ENCODE data around the gene ZBTB20.
"Not testable (repeated sequence)": the region's sequence is repeated elsewhere in the genome, so short reads cannot be mapped to it uniquely, and the experiment has no call there.

Gene ZBTB20

DNA sequence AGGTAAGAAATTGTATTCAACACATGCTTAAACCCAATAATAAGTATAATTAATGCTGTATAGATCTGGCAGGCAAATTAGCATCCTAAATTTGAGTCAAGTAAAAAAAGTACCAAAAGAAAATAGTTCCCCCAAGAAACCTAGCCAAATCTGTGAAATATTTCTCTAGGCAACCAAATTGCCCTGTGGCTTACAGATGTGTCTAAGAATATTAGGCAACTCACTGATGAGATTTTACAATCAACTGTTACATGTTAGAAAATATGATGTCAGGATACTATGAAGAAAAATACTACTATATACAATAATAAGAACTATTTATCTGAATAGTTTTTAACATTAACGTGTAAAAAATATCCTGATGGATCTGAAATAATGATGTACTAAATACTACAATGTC lies 456.2 kb downstream of the ZBTB20 start:
- peaks cover 19% of the 10 kb centered on the region for H3K36me3 Mint-ChIP-seq
- H3K4me1 Mint-ChIP-seq = peaks cover 34% of the 10 kb centered on the region
- no peak overlapping the region for H3K27ac Mint-ChIP-seq
- H3K27me3 Mint-ChIP-seq = no peaks in the 10 kb centered on the region
- no peak overlapping the region for H3K4me3 Mint-ChIP-seq
- H3K9me3 Mint-ChIP-seq = no peaks in the 10 kb centered on the region

DNA sequence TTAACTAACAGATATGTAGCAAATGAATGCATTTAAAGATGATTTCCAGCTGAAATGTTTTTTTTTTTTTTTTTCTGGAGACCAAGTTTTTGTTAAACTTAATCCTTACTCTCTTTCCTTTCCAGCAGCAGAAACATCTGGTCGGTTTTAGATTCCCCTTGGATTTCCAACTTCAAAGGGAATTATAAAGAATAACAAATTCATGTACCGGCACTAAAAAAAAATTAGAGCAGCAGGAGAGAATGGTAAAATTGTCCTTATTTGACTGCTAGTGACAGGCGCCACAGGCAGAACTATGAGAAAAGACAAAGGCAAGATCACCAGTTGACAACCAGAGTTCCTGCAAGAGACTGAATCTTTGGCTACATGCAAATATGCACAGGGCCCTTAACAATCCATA lies 459.9 kb downstream of the ZBTB20 start:
- Mint-ChIP-seq H3K4me1 (peaks cover 24% of the 10 kb centered on the region), H3K27me3 (no peaks in the 10 kb centered on the region), H3K27ac (no peak overlapping the region), H3K36me3 (peaks cover 19% of the 10 kb centered on the region), H3K9me3 (no peaks in the 10 kb centered on the region), H3K4me3 (no peak overlapping the region)

DNA sequence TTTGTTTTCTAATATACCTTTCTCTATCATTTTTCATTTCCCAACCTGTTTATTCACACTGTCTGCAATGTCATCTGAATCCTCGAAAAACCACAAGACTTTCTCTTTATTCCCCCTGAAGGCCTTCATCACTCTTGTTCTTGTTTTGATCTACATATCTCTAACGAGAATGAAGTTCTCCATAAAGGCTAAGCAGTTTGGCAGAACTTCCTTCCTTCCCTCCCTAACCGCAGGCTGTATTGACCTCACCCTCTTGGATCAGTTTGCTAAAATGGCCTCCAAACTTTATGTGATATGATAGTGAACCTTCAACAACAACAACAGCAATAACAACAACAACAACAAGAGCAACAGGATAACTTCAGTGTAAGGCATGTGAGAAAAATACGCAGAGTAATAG lies 460.5 kb downstream of the ZBTB20 start:
- Mint-ChIP-seq H3K4me1 (peaks cover 20% of the 10 kb centered on the region), H3K9me3 (no peaks in the 10 kb centered on the region), H3K27ac (no peak overlapping the region), H3K36me3 (peaks cover 17% of the 10 kb centered on the region), H3K4me3 (no peak overlapping the region), H3K27me3 (no peaks in the 10 kb centered on the region)

DNA sequence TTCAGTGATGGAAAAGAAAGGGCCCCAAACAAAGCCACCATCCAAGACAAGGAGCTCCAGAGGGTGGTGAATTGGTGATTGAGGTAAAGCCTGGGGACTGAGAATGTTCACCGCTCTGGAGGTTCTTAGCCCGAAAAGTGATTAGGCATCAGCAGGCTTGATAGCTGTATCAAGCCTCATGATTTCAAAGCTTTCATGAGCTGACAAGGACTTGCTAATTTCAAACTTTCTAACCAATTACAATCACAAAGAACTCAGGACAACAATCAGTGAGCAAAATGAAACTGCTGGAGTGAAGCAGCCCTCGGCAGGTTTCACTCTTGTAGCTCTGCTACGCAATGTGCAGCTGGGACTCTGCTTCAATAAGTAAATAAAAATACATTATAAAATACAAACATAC lies 461.9 kb downstream of the ZBTB20 start:
- no peaks in the 10 kb centered on the region for H3K9me3 Mint-ChIP-seq
- peaks cover 20% of the 10 kb centered on the region for H3K36me3 Mint-ChIP-seq
- peaks cover 20% of the 10 kb centered on the region for H3K4me1 Mint-ChIP-seq
- no peak overlapping the region for H3K4me3 Mint-ChIP-seq
- H3K27ac Mint-ChIP-seq = no peak overlapping the region
- H3K27me3 Mint-ChIP-seq = no peaks in the 10 kb centered on the region

DNA sequence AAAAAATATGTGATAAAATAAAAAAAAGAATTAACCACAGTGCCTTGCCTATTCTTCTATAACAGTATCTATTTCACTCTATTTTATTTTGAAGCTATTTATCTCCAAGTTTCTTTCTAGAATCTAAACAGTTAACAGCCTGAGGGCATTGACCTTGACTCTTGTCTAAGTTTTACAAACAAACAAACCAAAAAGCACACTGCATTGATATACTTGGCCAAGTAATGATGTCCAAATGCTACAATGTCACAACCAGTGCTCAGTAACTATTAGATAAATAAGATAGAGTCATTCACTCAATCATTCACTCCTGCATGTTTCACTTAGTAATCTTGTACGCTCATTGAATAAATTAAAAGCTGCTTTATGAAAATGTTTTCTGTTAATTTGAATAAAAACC lies 466.8 kb downstream of the ZBTB20 start:
- no peaks in the 10 kb centered on the region for H3K9me3 Mint-ChIP-seq
- no peak overlapping the region for H3K27ac Mint-ChIP-seq
- peaks cover 17% of the 10 kb centered on the region for H3K36me3 Mint-ChIP-seq
- H3K4me3 Mint-ChIP-seq = no peak overlapping the region
- H3K4me1 Mint-ChIP-seq = no peaks in the 10 kb centered on the region
- H3K27me3 Mint-ChIP-seq = no peaks in the 10 kb centered on the region

DNA sequence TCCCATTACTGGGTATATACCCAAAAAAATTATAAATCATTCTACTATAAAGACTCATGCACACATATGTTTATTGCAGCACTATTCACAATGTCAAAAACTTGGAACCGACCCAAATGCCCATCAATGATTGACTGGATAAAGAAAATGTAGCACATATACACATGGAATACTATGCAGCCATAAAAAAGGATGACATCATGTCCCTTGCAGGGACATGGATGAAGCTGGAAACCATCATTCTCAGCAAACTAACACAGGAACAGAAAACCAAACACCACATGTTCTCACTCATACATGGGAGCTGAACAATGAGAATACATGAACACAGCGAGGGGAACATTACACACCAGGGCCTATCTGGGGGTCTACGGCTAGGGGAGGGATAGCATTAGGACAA lies 467.3 kb downstream of the ZBTB20 start:
- not testable (repeated sequence) for H3K27me3 Mint-ChIP-seq, H3K9me3 Mint-ChIP-seq, H3K4me1 Mint-ChIP-seq, H3K4me3 Mint-ChIP-seq, H3K27ac Mint-ChIP-seq
- H3K36me3 Mint-ChIP-seq = peaks cover 14% of the 10 kb centered on the region

DNA sequence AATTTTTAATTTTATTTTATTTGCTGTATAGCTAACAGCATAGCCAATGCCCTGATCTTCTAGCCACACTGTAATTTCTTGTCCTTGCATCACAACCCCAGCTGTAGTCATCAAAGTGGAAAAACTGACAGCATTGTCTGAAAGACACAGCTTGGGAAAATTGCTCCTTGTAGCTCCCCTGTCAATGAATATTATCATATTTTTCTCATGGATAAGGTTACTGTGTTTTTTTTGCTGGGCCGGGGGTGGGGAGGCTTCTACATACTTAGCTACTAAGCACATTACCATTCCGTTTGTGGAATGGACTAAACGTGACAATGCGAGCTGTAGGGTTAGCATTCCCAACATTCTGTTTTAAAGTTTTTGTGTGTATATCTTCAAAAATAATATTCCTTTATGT lies 472.0 kb downstream of the ZBTB20 start:
- Mint-ChIP-seq H3K4me1 (peaks cover 5% of the 10 kb centered on the region), H3K9me3 (no peaks in the 10 kb centered on the region), H3K4me3 (no peak overlapping the region), H3K36me3 (peaks cover 10% of the 10 kb centered on the region), H3K27me3 (no peaks in the 10 kb centered on the region), H3K27ac (no peak overlapping the region)

DNA sequence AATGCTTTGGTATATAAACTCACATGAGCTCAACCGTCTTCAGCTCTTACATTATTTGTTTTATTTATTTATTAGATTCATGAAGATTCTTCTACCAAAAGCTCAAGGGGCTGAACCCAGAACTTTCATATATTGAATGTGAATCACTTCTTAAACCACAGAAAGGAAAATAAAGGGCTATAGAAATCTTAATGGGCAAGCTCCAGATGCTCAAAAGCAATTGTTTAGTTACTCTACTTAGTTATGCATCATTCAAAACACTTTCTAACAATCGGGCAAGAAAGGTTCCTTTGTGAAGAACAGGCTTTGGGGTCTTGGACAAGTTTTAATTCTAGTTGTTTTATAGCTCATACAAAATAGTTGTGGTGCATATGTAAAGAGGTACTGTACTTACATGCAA lies 473.1 kb downstream of the ZBTB20 start:
- Mint-ChIP-seq H3K36me3 (peaks cover 4% of the 10 kb centered on the region), H3K27ac (no peak overlapping the region), H3K4me1 (peaks cover 5% of the 10 kb centered on the region), H3K9me3 (no peaks in the 10 kb centered on the region), H3K4me3 (no peak overlapping the region), H3K27me3 (no peaks in the 10 kb centered on the region)

DNA sequence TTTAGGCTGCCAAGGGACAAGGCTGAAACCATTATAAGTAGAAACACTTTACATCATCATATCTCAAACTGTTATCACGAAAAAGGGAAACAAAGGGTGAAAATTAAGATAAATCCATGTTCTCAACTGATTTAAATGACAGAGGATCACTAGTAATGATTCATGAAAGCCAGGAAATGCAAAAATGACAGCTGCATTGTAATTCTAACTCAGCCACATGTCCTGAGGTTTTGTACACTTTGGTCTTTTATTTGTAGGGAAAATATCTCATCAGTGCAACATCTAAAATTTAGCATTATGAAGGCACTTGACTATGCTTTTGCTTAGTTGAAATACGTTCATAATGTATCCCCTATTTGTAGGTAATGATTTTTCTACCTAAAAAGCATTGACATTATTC lies 473.6 kb downstream of the ZBTB20 start:
- peaks cover 4% of the 10 kb centered on the region for H3K36me3 Mint-ChIP-seq
- H3K4me3 Mint-ChIP-seq = no peak overlapping the region
- H3K27me3 Mint-ChIP-seq = no peaks in the 10 kb centered on the region
- H3K9me3 Mint-ChIP-seq = no peaks in the 10 kb centered on the region
- no peak overlapping the region for H3K27ac Mint-ChIP-seq
- peaks cover 5% of the 10 kb centered on the region for H3K4me1 Mint-ChIP-seq

DNA sequence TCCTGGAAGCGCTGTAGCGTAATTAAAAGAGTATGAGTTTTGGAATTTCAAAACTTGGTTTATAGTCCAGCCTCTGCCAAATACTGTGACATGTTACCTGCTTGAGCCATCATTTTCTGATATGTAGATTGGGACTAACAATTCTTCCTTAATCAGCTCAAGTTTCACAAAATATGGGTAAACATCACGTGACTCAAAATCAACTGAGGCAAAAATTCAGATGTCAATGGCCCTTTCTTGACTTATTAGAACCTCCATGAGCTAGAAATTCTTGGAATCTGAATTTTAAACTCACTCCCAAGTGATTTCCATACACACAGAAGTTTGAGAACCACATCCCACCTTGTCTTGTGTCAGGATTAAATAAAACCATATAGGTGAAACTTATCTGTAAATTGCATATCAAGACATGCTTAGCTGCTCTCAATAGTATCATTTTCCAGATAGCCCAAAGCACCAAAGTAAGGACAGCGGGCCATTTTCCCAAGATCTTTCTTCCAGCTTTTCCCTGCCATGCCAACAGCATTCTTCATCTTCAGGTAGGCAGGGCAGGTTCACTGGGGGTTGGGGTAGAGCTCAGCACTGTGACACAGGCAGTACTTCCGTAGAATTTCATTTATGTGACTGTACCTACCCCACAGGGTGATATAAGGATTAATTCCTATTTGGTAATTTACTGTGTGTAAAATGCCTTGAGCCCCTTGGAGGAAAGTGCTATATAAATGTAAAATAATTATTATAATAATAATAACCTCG lies 474.2 kb downstream of the ZBTB20 start:
- Mint-ChIP-seq H3K4me1 (peaks cover 5% of the 10 kb centered on the region), H3K4me3 (no peak overlapping the region), H3K27me3 (no peaks in the 10 kb centered on the region), H3K27ac (no peak overlapping the region), H3K36me3 (peaks cover 4% of the 10 kb centered on the region), H3K9me3 (no peaks in the 10 kb centered on the region)

DNA sequence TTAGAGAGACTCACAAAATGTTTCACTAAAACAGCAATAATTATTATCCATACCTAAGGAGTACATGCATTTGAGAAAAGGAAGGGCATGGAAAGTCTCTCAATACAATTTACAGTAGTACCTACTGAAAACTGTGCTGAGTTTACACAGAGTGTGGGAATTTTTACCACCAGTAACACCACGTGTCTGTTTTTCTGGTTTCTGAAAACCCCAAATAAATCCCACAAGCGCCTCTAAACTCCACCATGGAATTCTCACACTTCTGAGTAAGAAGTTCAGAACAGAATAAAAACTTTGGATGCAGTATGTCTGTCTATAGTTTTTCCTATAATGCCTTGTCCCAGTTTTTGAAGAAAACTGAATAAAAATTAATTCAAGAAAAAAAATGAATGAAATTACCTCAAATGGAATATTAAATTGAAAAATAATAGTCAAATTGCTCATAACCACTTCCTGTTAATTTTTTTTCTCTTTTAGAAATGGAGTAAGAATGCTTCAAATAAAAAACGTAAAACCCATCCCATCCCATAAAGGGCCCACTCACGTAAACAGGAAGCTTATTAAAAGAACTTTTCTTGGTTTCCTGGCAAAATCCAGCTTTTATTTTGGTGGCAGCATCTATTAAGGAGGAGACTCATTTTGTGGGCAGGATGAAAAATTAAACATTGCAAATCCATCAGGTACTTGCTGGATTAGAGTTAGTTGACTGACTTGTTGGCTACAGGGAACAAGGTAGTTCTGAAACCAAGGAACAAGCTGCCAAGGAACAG lies 475.2 kb downstream of the ZBTB20 start:
- H3K27ac Mint-ChIP-seq = no peak overlapping the region

DNA sequence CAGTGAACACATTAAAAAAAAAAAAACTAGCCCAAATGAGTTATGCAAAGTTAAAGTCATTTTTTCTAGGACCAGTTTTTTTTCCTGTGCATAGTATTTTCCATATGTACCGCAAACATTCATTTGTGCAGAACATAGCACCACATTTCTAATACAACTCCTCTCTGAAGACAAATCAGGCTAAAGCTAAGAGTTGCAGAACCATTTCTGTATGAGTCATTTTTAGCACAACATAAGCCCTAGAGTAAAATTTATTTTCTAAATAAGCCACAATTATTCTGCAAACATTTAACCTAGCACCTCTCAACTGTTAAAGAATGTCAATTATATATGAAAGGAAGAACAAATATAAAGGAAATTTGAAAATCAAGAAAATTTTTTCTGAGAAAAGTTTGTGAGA lies 477.5 kb downstream of the ZBTB20 start:
- H3K36me3 Mint-ChIP-seq = peaks cover 15% of the 10 kb centered on the region
- H3K4me3 Mint-ChIP-seq = no peak overlapping the region
- H3K27ac Mint-ChIP-seq = no peak overlapping the region
- no peaks in the 10 kb centered on the region for H3K27me3 Mint-ChIP-seq
- peaks cover 10% of the 10 kb centered on the region for H3K9me3 Mint-ChIP-seq
- peaks cover 5% of the 10 kb centered on the region for H3K4me1 Mint-ChIP-seq

More for the DNA sequence above, 475.2 kb downstream of the ZBTB20 start:
- peaks cover 4% of the 10 kb centered on the region for H3K36me3 Mint-ChIP-seq
- peaks cover 5% of the 10 kb centered on the region for H3K4me1 Mint-ChIP-seq
- no peaks in the 10 kb centered on the region for H3K9me3 Mint-ChIP-seq
- H3K4me3 Mint-ChIP-seq = no peak overlapping the region
- H3K27me3 Mint-ChIP-seq = no peaks in the 10 kb centered on the region

DNA sequence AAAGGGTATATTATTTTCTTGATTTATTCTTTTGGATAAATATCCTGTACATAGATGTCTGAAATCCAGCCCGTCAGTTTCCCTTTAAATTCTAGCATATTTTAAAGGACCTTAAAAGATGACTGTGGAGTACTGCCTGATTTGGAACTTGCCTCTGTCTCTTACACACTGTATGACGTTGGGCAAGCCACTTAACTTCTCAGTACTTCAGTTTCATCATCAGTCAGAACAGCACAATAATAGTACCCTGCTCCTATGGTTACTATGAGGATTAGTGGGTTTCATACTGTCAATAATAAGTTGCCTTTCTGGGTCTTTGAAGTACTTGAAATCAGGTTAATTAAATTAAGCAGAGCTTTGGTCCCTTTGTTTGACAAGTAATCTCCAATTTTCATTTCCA lies 479.0 kb downstream of the ZBTB20 start:
- peaks cover 14% of the 10 kb centered on the region for H3K9me3 Mint-ChIP-seq
- no peaks in the 10 kb centered on the region for H3K27me3 Mint-ChIP-seq
- H3K27ac Mint-ChIP-seq = no peak overlapping the region
- no peaks in the 10 kb centered on the region for H3K4me1 Mint-ChIP-seq
- peaks cover 22% of the 10 kb centered on the region for H3K36me3 Mint-ChIP-seq
- H3K4me3 Mint-ChIP-seq = no peak overlapping the region

DNA sequence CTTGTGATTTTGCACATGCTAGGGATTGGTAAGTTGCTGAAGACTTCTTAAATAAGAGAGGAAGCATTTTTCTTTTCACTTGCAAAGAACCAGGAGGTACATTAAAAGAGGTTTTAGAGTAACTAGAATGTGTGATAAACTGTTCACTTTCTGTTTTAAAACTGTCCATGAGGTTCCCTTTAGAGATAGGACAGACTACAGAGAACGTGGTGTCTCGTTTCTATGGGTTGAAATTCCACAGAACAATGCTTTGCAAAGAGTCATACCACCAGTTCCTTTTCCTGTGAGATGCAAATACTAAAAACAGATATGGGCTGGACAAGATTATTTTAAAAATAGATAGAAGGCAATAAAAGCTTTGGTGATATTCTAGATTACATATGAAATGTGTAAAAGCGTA lies 480.5 kb downstream of the ZBTB20 start:
- H3K4me1 Mint-ChIP-seq = no peaks in the 10 kb centered on the region
- H3K27me3 Mint-ChIP-seq = no peaks in the 10 kb centered on the region
- H3K9me3 Mint-ChIP-seq = peaks cover 14% of the 10 kb centered on the region
- peaks cover 22% of the 10 kb centered on the region for H3K36me3 Mint-ChIP-seq
- H3K4me3 Mint-ChIP-seq = no peak overlapping the region
- no peak overlapping the region for H3K27ac Mint-ChIP-seq

DNA sequence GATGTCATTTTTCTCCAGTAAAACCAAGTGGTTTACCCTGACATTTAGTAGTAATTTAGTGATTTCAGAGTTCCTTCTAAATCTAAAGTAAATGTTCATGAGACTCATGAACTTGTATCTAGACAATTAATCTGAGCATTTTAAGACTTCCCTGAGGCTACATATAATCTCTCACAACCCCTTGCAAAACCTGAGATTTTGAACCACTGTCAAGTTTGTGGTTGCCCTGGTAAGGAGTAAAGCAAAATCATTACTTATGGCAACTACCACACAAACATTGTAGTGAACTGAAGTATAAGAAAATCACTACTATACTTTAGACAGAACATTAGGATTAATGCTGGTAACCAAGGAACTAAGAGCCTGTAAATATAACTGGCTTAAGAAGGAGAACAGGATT lies 483.1 kb downstream of the ZBTB20 start:
- H3K27me3 Mint-ChIP-seq = no peaks in the 10 kb centered on the region
- H3K27ac Mint-ChIP-seq = no peak overlapping the region
- H3K9me3 Mint-ChIP-seq = peaks cover 14% of the 10 kb centered on the region
- no peaks in the 10 kb centered on the region for H3K4me1 Mint-ChIP-seq
- no peak overlapping the region for H3K4me3 Mint-ChIP-seq
- H3K36me3 Mint-ChIP-seq = peaks cover 23% of the 10 kb centered on the region

DNA sequence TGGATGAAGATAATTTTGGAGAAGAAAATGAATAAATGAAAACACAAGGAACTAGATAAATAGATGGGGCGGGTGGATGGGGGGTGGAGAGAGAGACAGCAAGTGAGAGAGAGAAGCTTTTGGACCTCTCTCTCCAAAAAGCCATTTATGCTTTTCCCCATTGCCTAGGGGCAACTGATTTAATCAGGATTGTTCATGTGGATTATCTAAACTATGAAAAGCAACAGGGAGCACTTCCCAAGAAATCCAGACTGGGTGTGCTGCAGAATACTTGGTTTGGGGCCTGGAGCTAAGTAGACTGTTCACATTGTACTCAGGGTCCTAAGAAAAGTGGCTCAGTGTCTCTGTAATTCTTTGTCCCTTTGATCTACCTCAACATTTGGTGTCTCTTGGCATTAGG lies 486.3 kb downstream of the ZBTB20 start:
- no peak overlapping the region for H3K27ac Mint-ChIP-seq

More for the DNA sequence above, 486.3 kb downstream of the ZBTB20 start:
- no peak overlapping the region for H3K4me3 Mint-ChIP-seq
- H3K9me3 Mint-ChIP-seq = peaks cover 10% of the 10 kb centered on the region
- no peaks in the 10 kb centered on the region for H3K4me1 Mint-ChIP-seq
- H3K36me3 Mint-ChIP-seq = peaks cover 24% of the 10 kb centered on the region
- no peaks in the 10 kb centered on the region for H3K27me3 Mint-ChIP-seq
